NCI-H524 treated with DMSO at 0.1 percent for 48 hours (cell line): ENCODE data around the gene PRKG2.
"Not testable (repeated sequence)": the region's sequence is repeated elsewhere in the genome, so short reads cannot be mapped to it uniquely, and the experiment has no call there.

Experiments used
- DNase-seq: peaks from one replicate; lab custom pipeline; 2025; lab: John Stamatoyannopoulos, UW

PRKG2 gene

GRCh38 chr4:81162752-81163458 is 52.1 kb downstream of the PRKG2 start:
- no peak for DNase-seq

- not testable (repeated sequence) for DNase-seq
Measured at GRCh38 chr4:81153714-81154323, 61.2 kb downstream of the PRKG2 start.

GRCh38 chr4:81152839-81153713 is 61.9 kb downstream of the PRKG2 start:
- DNase-seq = no peak

GRCh38 chr4:81149976-81150375 is 65.0 kb downstream of the PRKG2 start:
- DNase-seq = no peak

GRCh38 chr4:81148576-81148975 is 66.4 kb downstream of the PRKG2 start:
- DNase-seq = no peak

- DNase-seq = peak; percentile 11
Measured at GRCh38 chr4:81146466-81146865, 68.6 kb downstream of the PRKG2 start.

- no peak for DNase-seq
Measured at GRCh38 chr4:81143183-81143582, 71.8 kb downstream of the PRKG2 start.

- no peak for DNase-seq
Measured at GRCh38 chr4:81142744-81143143, 72.3 kb downstream of the PRKG2 start.

- no peak for DNase-seq
Measured at GRCh38 chr4:81137894-81138293, 77.1 kb downstream of the PRKG2 start.

GRCh38 chr4:81137446-81137845 is 77.6 kb downstream of the PRKG2 start:
- DNase-seq = no peak

GRCh38 chr4:81136161-81136905 is 78.7 kb downstream of the PRKG2 start:
- no peak for DNase-seq

- no peak for DNase-seq
Measured at GRCh38 chr4:81135501-81135900, 79.5 kb downstream of the PRKG2 start.

GRCh38 chr4:81131563-81131962 is 83.5 kb downstream of the PRKG2 start:
- DNase-seq = no peak

- DNase-seq = no peak
Measured at GRCh38 chr4:81131066-81131465, 84.0 kb downstream of the PRKG2 start.

GRCh38 chr4:81130569-81130968 is 84.5 kb downstream of the PRKG2 start:
- no peak for DNase-seq

GRCh38 chr4:81120055-81120454 is 95.0 kb downstream of the PRKG2 start:
- DNase-seq = no peak

- DNase-seq = no peak
Measured at GRCh38 chr4:81118086-81118485, 96.9 kb downstream of the PRKG2 start.

GRCh38 chr4:81116566-81116965 is 98.5 kb downstream of the PRKG2 start:
- DNase-seq = no peak

- no peak for DNase-seq
Measured at GRCh38 chr4:81113024-81113423, 102.0 kb downstream of the PRKG2 start.

- DNase-seq = no peak
Measured at GRCh38 chr4:81109356-81109755, 105.7 kb downstream of the PRKG2 start.

- DNase-seq = no peak
Measured at GRCh38 chr4:81106150-81106549, 108.9 kb downstream of the PRKG2 start.

- no peak for DNase-seq
Measured at GRCh38 chr4:81102107-81102506, 112.9 kb downstream of the PRKG2 start.
